NCI-H2171 treated with DMSO at 0.1 percent for 48 hours (cell line): Measurements from ENCODE around the gene RPL36.

ENCODE experiments used
- DNase-seq: peaks from one replicate; lab custom pipeline; 2025; lab: John Stamatoyannopoulos, UW

Gene RPL36

GRCh38 chr19:5690125-5690954, at the start of gene RPL36:
TSS of gene RPL36 (plus strand) at chr19:5690295. CDS start at chr19:5690508, 213 bp downstream.
- peak; percentile 96 for DNase-seq

- DNase-seq, result no peak
Observed at GRCh38 chr19:5641171-5641570, 48.9 kb upstream of the RPL36 start.

- DNase-seq, result no peak
Observed at GRCh38 chr19:5642204-5642603, 47.9 kb upstream of the RPL36 start.

- DNase-seq, result no peak
Observed at GRCh38 chr19:5643060-5643459, 47.0 kb upstream of the RPL36 start.

- no peak for DNase-seq
Observed at GRCh38 chr19:5644037-5644436, 46.1 kb upstream of the RPL36 start.

- DNase-seq, result no peak
Observed at GRCh38 chr19:5645409-5645808, 44.7 kb upstream of the RPL36 start.

GRCh38 chr19:5646703-5647102, 43.4 kb upstream of the RPL36 start:
- DNase-seq, result no peak

- DNase-seq, result no peak
Observed at GRCh38 chr19:5648464-5648863, 41.6 kb upstream of the RPL36 start.

- no peak for DNase-seq
Observed at GRCh38 chr19:5651361-5651760, 38.7 kb upstream of the RPL36 start.

- no peak for DNase-seq
Observed at GRCh38 chr19:5652261-5652660, 37.8 kb upstream of the RPL36 start.

- DNase-seq, result no peak
Observed at GRCh38 chr19:5654931-5655330, 35.2 kb upstream of the RPL36 start.

- DNase-seq, result no peak
Observed at GRCh38 chr19:5655412-5655811, 34.7 kb upstream of the RPL36 start.

- no peak for DNase-seq
Observed at GRCh38 chr19:5661483-5661882, 28.6 kb upstream of the RPL36 start.

GRCh38 chr19:5663904-5664303, 26.2 kb upstream of the RPL36 start:
- no peak for DNase-seq

- no peak for DNase-seq
Observed at GRCh38 chr19:5664515-5664914, 25.6 kb upstream of the RPL36 start.

- DNase-seq, result no peak
Observed at GRCh38 chr19:5665781-5666513, 24.1 kb upstream of the RPL36 start.

- no peak for DNase-seq
Observed at GRCh38 chr19:5666921-5667610, 23.0 kb upstream of the RPL36 start.

GRCh38 chr19:5667751-5668271, 22.3 kb upstream of the RPL36 start:
- DNase-seq, result no peak

GRCh38 chr19:5669212-5669611, 20.9 kb upstream of the RPL36 start:
- no peak for DNase-seq

GRCh38 chr19:5671600-5671999, 18.5 kb upstream of the RPL36 start:
- DNase-seq, result no peak

- DNase-seq, result no peak
Observed at GRCh38 chr19:5672708-5673459, 17.2 kb upstream of the RPL36 start.

GRCh38 chr19:5673752-5674151, 16.3 kb upstream of the RPL36 start:
- no peak for DNase-seq
